ENCODE results near the gene METRN.
"Not testable (repeated sequence)": the region's sequence is repeated elsewhere in the genome, so short reads cannot be mapped to it uniquely, and the experiment has no call there.

Gene METRN

DNA sequence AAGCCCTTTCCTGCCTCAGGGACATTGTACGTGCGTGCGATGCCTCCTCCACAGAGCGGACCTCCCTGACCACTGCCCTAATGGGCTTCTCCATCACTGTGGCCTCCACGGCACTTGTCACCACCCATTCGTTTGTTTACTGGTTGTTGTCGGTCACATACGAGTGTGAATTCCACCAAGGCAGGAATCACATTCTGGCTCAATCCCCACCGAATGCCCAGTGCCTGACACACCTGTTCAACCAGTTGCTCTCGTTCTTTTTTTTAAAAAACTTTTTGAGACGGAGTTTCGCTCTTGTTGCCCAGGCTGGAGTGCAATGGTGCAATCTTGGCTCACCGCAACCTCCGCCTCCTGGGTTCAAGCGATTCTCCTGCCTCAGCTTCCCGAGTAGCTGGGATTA is 23.7 kb upstream of the METRN start:
- DNase-seq (ENCODE audit: low spot score): not testable (repeated sequence)

DNA sequence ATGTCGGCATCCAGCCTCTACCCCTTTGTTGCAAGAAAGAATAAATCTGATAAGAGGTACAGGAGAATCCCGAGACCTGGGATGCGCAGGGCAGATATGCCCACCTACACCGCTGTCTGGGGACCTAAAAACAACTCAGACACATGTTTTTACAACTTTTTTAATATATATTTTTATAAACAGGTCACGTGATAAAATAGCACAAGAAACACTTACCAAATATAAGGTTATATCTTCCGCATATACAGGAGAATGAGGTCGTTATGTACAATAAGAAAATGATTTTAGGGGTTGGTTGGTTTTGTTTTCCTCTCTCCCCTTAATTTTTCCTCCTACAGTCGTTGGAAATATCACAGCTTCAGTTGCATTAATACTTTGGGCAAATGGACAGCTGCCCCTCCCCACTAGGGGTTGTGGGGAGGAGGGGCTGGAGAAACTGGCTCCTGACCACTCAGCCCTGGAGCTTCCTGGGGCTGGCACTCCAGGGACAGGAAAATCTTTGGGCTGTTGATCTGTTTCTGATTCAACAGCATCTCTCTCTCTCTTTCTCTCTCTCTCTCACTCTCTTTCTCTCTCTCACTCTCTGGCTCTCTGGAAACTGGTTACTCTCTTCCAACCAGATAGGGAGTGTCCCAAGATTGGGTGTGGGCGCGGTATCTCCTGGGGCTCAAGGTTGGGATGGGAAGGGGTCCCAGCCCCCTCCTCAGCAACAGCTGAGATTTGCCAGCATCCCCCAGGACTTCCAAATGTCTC is 22.4 kb upstream of the METRN start:
- DNase-seq (ENCODE audit: low spot score): no peak

GRCh38 chr16:693364-693763 is 21.6 kb upstream of the METRN start:
- DNase-seq (ENCODE audit: low spot score): no peak

- DNase-seq (ENCODE audit: low spot score): no peak
These were observed 21.2 kb upstream of the METRN start for GRCh38 chr16:693766-694165.

GRCh38 chr16:694187-694862 is 20.6 kb upstream of the METRN start:
- DNase-seq (ENCODE audit: low spot score): no peak

DNA sequence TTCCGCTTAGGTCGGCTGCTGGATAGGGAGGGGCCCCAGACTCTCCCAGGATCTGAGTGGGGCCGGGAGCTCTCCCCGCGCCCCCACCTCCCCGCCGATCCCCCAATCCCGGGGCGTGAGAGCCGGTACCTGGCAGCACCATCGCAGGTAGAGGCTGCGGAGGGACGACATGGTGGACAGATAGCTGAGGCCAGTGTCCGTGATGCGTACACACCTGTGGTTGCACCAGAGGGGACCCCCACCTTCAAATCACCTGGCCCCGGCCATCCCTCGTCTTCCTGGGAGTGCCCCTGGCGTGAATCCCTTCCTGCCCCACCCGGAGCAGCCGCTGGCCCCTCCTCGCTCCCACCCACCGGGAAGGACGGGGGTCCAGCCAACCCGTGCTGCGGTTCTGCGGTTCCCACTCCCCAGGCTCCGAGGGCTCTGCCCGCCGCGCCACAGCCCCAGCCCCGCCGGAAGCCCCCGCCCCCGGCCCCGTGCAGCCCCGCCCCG is 20.0 kb upstream of the METRN start:
- DNase-seq (ENCODE audit: low spot score): no peak

- DNase-seq (ENCODE audit: low spot score): peak; percentile 69
These were observed 19.4 kb upstream of the METRN start for GRCh38 chr16:695355-696089.

GRCh38 chr16:698911-699671 is 15.8 kb upstream of the METRN start:
- DNase-seq (ENCODE audit: low spot score): no peak

- DNase-seq (ENCODE audit: low spot score): peak; percentile 52
These were observed 14.0 kb upstream of the METRN start for GRCh38 chr16:700684-701584.

DNA sequence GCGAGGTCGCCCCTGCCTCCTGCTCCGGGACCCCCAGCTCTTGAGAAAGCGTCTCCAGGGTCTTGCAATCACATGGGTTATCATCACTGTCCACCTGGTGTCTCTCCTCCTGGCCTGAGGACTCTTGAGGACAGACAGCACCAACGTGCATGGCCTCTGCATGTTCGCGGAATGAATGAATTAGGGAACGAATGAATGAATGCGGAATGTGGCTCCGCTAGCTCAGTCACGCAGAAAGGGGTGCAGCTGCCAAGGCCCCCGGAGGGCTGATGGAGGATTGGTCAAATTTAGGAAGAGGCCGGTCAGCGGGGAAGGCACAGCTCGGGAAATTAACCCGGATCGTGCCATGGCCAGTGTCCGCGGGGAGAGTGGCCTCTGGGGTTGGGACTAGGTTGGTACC is 12.6 kb upstream of the METRN start:
- DNase-seq (ENCODE audit: low spot score): no peak

DNA sequence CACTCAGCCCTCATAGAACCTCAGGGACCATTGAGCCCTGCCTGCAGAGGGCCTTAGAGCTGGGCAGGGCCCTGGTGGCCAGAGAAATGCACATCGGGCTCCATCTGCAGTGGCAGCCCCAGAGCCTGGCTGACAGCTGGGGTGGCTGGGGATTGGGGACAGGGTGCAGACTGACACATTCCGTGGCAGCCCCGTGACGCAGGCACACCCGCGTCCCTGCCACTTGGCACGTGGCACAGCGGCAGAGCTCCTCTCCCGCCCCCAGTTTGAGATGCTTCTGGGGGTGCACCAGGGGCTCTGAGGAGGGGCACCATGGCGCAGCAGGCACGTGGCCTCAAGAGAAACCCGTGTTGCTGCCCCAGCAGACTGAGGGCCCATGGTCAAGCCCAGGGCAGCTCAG is 11.5 kb upstream of the METRN start:
- DNase-seq (ENCODE audit: low spot score): no peak

GRCh38 chr16:704047-704446 is 10.9 kb upstream of the METRN start:
- DNase-seq (ENCODE audit: low spot score): no peak

- DNase-seq (ENCODE audit: low spot score): no peak
These were observed 10.2 kb upstream of the METRN start for GRCh38 chr16:704552-705380.

DNA sequence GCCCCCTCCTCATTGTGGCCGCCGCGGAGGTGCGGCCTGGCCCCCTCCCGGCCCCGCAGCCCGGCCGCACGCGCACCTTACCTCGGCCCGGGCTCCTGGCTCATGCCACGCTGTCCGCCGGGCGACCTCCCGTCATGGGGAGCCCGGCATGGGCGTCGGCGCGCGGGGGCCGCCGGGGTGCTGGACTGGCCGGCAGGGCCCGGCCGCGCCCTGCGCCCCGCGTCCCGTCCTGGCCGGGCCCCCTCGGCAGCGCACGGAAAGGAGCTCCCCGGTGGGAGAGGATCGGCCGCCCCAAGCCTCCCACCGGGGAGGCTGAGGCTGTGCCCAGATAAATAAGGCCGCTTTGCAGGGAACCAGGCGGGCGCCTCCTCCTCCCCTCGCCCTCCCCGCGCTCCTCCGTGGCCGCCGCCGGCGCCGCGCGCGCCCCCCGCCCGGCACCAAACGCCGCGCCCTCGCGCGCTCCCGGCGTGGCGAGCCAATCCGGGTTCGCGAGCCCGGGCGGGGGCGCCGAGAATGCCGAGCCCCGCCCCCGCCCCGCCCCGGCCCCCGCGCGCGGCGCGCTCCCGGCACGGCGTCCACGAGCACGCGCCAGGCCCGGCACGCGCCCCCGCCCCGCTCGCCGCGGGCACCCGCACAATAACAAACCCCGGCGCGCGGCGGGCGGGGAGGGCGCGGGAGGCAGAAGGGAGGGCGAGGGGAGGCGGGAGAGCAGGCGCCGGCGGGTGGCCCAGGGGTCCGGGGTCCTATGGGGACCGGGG is 9.3 kb upstream of the METRN start, which contains the start of gene FBXL16:
FBXL16 (minus strand) TSS at position 371 of the 758 bp plus-strand sequence. CDS start 8,396 bp downstream, outside the sequence.
- DNase-seq (ENCODE audit: low spot score): no peak

- DNase-seq (ENCODE audit: low spot score): no peak
These were observed 8.5 kb upstream of the METRN start for GRCh38 chr16:706189-707061.

GRCh38 chr16:707062-707538 is 7.8 kb upstream of the METRN start:
- no peak for DNase-seq (ENCODE audit: low spot score)

DNA sequence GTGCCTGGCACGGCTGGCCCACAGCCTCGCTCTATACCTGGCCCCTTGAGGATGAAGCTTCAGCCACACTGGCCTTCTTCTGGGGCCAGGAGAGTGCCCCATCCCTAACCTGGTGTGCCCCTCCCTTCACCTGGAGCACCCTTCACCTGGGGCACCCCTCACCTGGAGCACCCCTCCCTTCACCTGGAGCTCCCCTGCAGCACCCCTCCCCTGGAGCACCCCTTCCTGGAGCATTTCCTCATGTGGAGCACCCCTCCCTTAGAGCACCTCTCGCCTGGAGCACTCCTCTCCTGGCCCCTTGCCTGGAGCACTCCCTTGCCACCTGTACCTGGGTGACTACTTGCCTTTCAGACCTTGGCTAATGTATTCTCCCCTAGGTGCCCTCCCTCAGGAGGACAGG is 6.9 kb upstream of the METRN start:
- DNase-seq (ENCODE audit: low spot score): no peak

DNA sequence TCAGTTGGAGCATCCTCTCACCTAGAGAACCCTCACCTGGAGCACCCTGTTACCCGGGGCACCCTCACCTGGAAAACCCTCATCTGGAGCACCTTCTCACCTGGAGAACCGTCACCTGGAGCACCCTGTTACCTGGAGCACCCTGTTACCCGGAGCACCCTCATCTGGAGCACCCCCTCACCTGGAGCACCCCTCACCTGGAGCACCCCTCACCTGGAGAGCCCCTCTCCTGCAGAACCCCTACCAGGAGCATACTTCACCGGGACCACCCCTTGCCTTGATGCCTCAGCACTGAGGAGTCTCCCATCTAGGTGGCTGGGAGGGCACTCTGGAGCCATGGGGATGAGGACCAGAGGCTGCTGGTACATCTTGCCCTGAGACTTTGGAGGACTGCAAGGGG is 6.0 kb upstream of the METRN start:
- DNase-seq (ENCODE audit: low spot score): no peak
